Upper lobe of left lung (tissue), 4 donors: ENCODE results near the gene IFI27L2.

Experiments
- POLR2A ChIP-seq, 4 donors: fragments of 450-650 bp; IDR thresholded peaks; one replicate each; pipeline ENCODE4 v1.5.1; 2016 to 2017; ENCODE audit warnings: antibody characterized with exemption in 4 of 4, mild to moderate bottlenecking in 2 of 4
- POLR2AphosphoS5 ChIP-seq, 2 donors: sonication (generic); formaldehyde crosslinking; IDR thresholded peaks; one replicate each; pipeline ENCODE4 v1.5.1; 2017; ENCODE audit warnings: antibody characterized with exemption in 2 of 2
- TF ChIP-seq, protein P1 (sequence below), 6 experiments: fragments of 450-650 bp in 4 of 6; fragments of 200-600 bp in 2 of 6; sonication (generic) in 2 of 6; IDR thresholded peaks; one replicate each; pipeline ENCODE4 v1.5.1; 2016 to 2019; ENCODE audit warnings: antibody characterized with exemption in 6 of 6

DNA sequence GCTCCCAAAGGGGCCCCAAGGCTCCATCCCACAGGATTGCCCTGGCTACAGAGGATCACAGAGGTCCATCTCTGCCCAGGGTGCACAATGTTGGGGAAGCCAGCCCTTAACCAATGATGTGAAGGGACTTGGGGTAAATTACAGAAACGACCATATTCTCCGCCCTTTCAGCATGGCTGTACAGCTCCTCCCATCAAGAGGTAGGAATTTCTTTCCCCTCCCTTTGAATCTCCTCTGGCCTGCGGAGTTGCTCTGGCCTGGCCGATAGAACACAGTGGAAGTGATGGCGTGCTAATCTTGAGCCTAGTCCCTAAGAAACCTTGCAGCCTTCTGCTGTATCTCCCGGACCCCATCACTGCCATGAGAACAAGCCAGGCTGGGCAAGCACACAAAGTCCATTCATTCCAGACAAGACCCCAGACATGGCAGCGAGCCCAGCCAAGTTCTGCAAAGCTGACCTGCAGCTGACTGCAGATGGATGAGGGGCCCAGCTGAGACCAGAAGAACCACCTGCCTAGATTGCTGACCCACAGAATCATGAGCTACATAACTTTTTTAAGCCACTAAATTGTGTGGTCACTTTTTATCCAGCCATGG, 25.8 kb downstream of the IFI27L2 start:
- no peak for TF ChIP-seq POLR2A (IDR thresholded peaks at IDR 0.05)
- TF ChIP-seq, protein P1, sequence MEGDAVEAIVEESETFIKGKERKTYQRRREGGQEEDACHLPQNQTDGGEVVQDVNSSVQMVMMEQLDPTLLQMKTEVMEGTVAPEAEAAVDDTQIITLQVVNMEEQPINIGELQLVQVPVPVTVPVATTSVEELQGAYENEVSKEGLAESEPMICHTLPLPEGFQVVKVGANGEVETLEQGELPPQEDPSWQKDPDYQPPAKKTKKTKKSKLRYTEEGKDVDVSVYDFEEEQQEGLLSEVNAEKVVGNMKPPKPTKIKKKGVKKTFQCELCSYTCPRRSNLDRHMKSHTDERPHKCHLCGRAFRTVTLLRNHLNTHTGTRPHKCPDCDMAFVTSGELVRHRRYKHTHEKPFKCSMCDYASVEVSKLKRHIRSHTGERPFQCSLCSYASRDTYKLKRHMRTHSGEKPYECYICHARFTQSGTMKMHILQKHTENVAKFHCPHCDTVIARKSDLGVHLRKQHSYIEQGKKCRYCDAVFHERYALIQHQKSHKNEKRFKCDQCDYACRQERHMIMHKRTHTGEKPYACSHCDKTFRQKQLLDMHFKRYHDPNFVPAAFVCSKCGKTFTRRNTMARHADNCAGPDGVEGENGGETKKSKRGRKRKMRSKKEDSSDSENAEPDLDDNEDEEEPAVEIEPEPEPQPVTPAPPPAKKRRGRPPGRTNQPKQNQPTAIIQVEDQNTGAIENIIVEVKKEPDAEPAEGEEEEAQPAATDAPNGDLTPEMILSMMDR (IDR thresholded peaks at IDR 0.05) = no peak
- no peak for TF ChIP-seq POLR2AphosphoS5 (IDR thresholded peaks at IDR 0.05)
